Keratinocyte (primary cell): ENCODE results near the gene FOXS1.

Source experiments
- EZH2 ChIP-seq: IDR thresholded peaks from one replicate; pipeline ENCODE4 v1.6.1; 2012; ENCODE audit warnings: inconsistent platforms, mild to moderate bottlenecking, low read length, moderate library complexity
- TF ChIP-seq, protein P1 (sequence below), 3 experiments: IDR thresholded peaks in 1 of 3; conservative IDR thresholded peaks in 1 of 3; optimal IDR thresholded peaks in 1 of 3; 2 replicates in 2 of 3; 3 replicates in 1 of 3; pipeline versions ENCODE3 to v1.5.1; 2011; ENCODE audit warnings: low read length in 3 of 3, mild to moderate bottlenecking in 3 of 3, moderate library complexity in 2 of 3, control low read depth in 1 of 3, inconsistent platforms in 1 of 3; ENCODE audit not compliant: insufficient read depth in 2 of 3; ENCODE audit errors: extremely low read depth in 1 of 3

DNA sequence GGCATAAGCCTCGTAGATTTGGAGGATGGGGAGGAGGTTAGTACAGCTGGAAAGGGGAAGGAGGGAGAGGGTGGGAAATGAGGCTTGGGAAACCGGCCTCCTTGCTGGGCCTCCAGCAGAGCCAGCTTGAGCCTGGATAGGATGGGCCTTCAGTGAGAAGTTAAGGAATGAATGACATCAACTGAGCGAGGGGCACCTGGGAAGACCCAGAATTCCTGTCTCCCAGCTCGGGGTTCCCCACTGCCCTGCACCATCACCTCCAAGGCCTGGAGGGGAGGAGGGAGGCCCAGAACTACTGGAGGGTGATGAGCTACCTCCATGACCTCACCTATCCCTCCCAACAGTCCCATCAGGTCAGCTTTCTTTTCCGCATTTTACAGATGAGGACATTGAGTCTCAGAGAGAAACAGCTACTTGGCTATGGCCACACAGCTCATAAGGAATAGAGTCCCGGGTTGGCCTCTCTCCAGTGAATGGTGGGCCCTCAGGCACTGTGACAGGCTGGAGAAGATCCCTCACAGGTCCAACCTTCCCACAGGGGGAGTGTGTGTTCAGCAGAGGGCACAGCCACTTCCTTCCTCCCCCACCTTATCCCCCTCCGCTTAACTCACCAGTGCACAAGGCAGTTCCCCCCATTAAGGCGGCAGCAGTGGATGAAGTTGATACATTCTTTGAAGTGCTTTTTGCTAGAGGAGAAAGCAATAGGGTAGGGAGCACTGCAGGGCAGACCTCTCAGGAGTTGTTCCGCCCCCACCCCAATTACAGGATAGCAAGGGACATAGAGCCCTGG is 18.1 kb upstream of the FOXS1 start:
- TF ChIP-seq, protein P1, sequence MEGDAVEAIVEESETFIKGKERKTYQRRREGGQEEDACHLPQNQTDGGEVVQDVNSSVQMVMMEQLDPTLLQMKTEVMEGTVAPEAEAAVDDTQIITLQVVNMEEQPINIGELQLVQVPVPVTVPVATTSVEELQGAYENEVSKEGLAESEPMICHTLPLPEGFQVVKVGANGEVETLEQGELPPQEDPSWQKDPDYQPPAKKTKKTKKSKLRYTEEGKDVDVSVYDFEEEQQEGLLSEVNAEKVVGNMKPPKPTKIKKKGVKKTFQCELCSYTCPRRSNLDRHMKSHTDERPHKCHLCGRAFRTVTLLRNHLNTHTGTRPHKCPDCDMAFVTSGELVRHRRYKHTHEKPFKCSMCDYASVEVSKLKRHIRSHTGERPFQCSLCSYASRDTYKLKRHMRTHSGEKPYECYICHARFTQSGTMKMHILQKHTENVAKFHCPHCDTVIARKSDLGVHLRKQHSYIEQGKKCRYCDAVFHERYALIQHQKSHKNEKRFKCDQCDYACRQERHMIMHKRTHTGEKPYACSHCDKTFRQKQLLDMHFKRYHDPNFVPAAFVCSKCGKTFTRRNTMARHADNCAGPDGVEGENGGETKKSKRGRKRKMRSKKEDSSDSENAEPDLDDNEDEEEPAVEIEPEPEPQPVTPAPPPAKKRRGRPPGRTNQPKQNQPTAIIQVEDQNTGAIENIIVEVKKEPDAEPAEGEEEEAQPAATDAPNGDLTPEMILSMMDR (optimal IDR thresholded peaks at IDR 0.05 in 1 of 3, IDR thresholded peaks at IDR 0.05 in 1 of 3, conservative IDR thresholded peaks at IDR 0.05 in 1 of 3; ENCODE audit: extremely low read depth in 1 of 3, insufficient read depth in 2 of 3, low read length in 3 of 3) = no peak
- no peak for TF ChIP-seq EZH2
